Measurements from ENCODE around the gene MBD5. TPM values are rescaled to one million over a fixed set of nuclear protein-coding genes. Genes with fewer than 3 reads are reported as not detected.

The MBD5 gene
- total RNA-seq, 1 donor from 2014 or later, result 59.3 TPM

- H3K4me1 Mint-ChIP-seq (ENCODE audit: unreplicated experiment), result peaks cover 6% of the 10 kb centered on the region
- H3K27ac Mint-ChIP-seq (ENCODE audit: unreplicated experiment), result no peak overlapping the region
- TF ChIP-seq CTCF (IDR thresholded peaks at IDR 0.05; ENCODE audit: unreplicated experiment), result no peak
- H3K27me3 Mint-ChIP-seq (ENCODE audit: unreplicated experiment), result peaks cover 1% of the 10 kb centered on the region
- no peaks in the 10 kb centered on the region for H3K36me3 Mint-ChIP-seq (ENCODE audit: low read depth, unreplicated experiment)
- no peak overlapping the region for H3K4me3 Mint-ChIP-seq (ENCODE audit: unreplicated experiment)
- H3K9me3 Mint-ChIP-seq (ENCODE audit: unreplicated experiment), result no peaks in the 10 kb centered on the region
- DNase-seq (ENCODE audit: low spot score), result no peak
Measured at GRCh38 chr2:148302526-148302925, 281.6 kb downstream of the MBD5 start.

GRCh38 chr2:148303161-148303560, 282.3 kb downstream of the MBD5 start:
- Mint-ChIP-seq H3K9me3 (ENCODE audit: unreplicated experiment) (no peaks in the 10 kb centered on the region), H3K27me3 (ENCODE audit: unreplicated experiment) (peaks cover 1% of the 10 kb centered on the region), H3K4me3 (ENCODE audit: unreplicated experiment) (no peak overlapping the region), H3K27ac (ENCODE audit: unreplicated experiment) (no peak overlapping the region), H3K4me1 (ENCODE audit: unreplicated experiment) (peaks cover 6% of the 10 kb centered on the region), H3K36me3 (ENCODE audit: low read depth, unreplicated experiment) (no peaks in the 10 kb centered on the region)
- TF ChIP-seq CTCF (IDR thresholded peaks at IDR 0.05; ENCODE audit: unreplicated experiment), result no peak
- DNase-seq (ENCODE audit: low spot score), result no peak

- peaks cover 1% of the 10 kb centered on the region for H3K27me3 Mint-ChIP-seq (ENCODE audit: unreplicated experiment)
- DNase-seq (ENCODE audit: low spot score), result no peak
- H3K4me3 Mint-ChIP-seq (ENCODE audit: unreplicated experiment), result no peak overlapping the region
- H3K27ac Mint-ChIP-seq (ENCODE audit: unreplicated experiment), result no peak overlapping the region
- no peak for TF ChIP-seq CTCF (IDR thresholded peaks at IDR 0.05; ENCODE audit: unreplicated experiment)
- H3K4me1 Mint-ChIP-seq (ENCODE audit: unreplicated experiment), result peaks cover 6% of the 10 kb centered on the region
- no peaks in the 10 kb centered on the region for H3K36me3 Mint-ChIP-seq (ENCODE audit: low read depth, unreplicated experiment)
- no peaks in the 10 kb centered on the region for H3K9me3 Mint-ChIP-seq (ENCODE audit: unreplicated experiment)
Measured at GRCh38 chr2:148305476-148305875, 284.6 kb downstream of the MBD5 start.

GRCh38 chr2:148306027-148306426, 285.1 kb downstream of the MBD5 start:
- Mint-ChIP-seq H3K27ac (ENCODE audit: unreplicated experiment) (no peak overlapping the region), H3K4me3 (ENCODE audit: unreplicated experiment) (no peak overlapping the region), H3K27me3 (ENCODE audit: unreplicated experiment) (peaks cover 1% of the 10 kb centered on the region), H3K36me3 (ENCODE audit: low read depth, unreplicated experiment) (no peaks in the 10 kb centered on the region), H3K9me3 (ENCODE audit: unreplicated experiment) (no peaks in the 10 kb centered on the region), H3K4me1 (ENCODE audit: unreplicated experiment) (peaks cover 6% of the 10 kb centered on the region)
- TF ChIP-seq CTCF (IDR thresholded peaks at IDR 0.05; ENCODE audit: unreplicated experiment), result no peak
- no peak for DNase-seq (ENCODE audit: low spot score)

GRCh38 chr2:148317598-148317997, 296.7 kb downstream of the MBD5 start:
- TF ChIP-seq CTCF (IDR thresholded peaks at IDR 0.05; ENCODE audit: unreplicated experiment), result no peak
- DNase-seq (ENCODE audit: low spot score), result no peak
- H3K36me3 Mint-ChIP-seq (ENCODE audit: low read depth, unreplicated experiment), result peaks cover 7% of the 10 kb centered on the region
- no peaks in the 10 kb centered on the region for H3K9me3 Mint-ChIP-seq (ENCODE audit: unreplicated experiment)
- no peaks in the 10 kb centered on the region for H3K4me1 Mint-ChIP-seq (ENCODE audit: unreplicated experiment)
- no peaks in the 10 kb centered on the region for H3K27me3 Mint-ChIP-seq (ENCODE audit: unreplicated experiment)
- no peak overlapping the region for H3K4me3 Mint-ChIP-seq (ENCODE audit: unreplicated experiment)
- no peak overlapping the region for H3K27ac Mint-ChIP-seq (ENCODE audit: unreplicated experiment)
